CD8-positive, alpha-beta memory T cell (primary cell): ENCODE measurements around the gene SYNGR4. TPM values are rescaled to one million over a fixed set of nuclear protein-coding genes. Genes with fewer than 3 reads are reported as not detected.
"Not testable (repeated sequence)": the region's sequence is repeated elsewhere in the genome, so short reads cannot be mapped to it uniquely, and the experiment has no call there.

Experiments
- CTCF ChIA-PET: fragments of 350-600 bp; sonication (Branson Sonifier 250); formaldehyde crosslinking; loops from one replicate; lab custom pipeline; 2021; ENCODE audit warnings: antibody characterized with exemption; lab: Charles Lee
- POLR2A ChIA-PET: fragments of 350-600 bp; sonication (Branson Sonifier 250); formaldehyde crosslinking; loops from one replicate; lab custom pipeline; 2021; ENCODE audit warnings: antibody characterized with exemption; lab: Charles Lee
- DNase-seq, 5 donors: peaks; one replicate each; pipeline versions ENCODE4 v3.0.0 to v3.0.0-alpha.2; 2020 to 2022; ENCODE audit warnings: mixed read lengths in 1 of 5
- H3K27ac ChIP-seq: one replicate; pipeline ENCODE4 v1.7.0; 2013; ENCODE audit warnings: low read depth, mild to moderate bottlenecking, low read length, moderate library complexity
- H3K27me3 ChIP-seq: 2 replicates; pipeline ENCODE4 v1.7.0; 2013; ENCODE audit warnings: low read length, mild to moderate bottlenecking; ENCODE audit not compliant: insufficient read depth, poor library complexity, severe bottlenecking
- H3K36me3 ChIP-seq: 2 replicates; pipeline ENCODE4 v1.7.0; 2013; ENCODE audit warnings: mild to moderate bottlenecking, low read length, moderate library complexity; ENCODE audit not compliant: insufficient read depth
- H3K4me1 ChIP-seq: 2 replicates; pipeline ENCODE4 v1.7.0; 2013; ENCODE audit warnings: mild to moderate bottlenecking, low read length, moderate library complexity; ENCODE audit not compliant: insufficient read depth
- H3K4me3 ChIP-seq: 2 replicates; pipeline ENCODE4 v1.7.0; 2013; ENCODE audit warnings: mild to moderate bottlenecking, low read length
- H3K9me3 ChIP-seq: 2 replicates; pipeline ENCODE4 v1.7.0; 2013; ENCODE audit warnings: mild to moderate bottlenecking, low read length
- H3K27ac Mint-ChIP-seq, 8 donors: one replicate each; pipeline ENCODE4 v1.8.0; 2020 to 2021; ENCODE audit warnings: mixed read lengths in 8 of 8, mild to moderate bottlenecking in 6 of 8, inconsistent platforms in 3 of 8, moderate library complexity in 3 of 8
- H3K27me3 Mint-ChIP-seq, 2 donors: one replicate each; pipeline ENCODE4 v1.8.0; 2020 to 2021; ENCODE audit warnings: mixed read lengths in 2 of 2, mild to moderate bottlenecking in 1 of 2, moderate library complexity in 1 of 2
- H3K36me3 Mint-ChIP-seq, 3 donors: one replicate each; pipeline ENCODE4 v1.8.0; 2020 to 2021; ENCODE audit warnings: mixed read lengths in 3 of 3, inconsistent platforms in 1 of 3, mild to moderate bottlenecking in 1 of 3
- H3K4me1 Mint-ChIP-seq, 3 donors: one replicate each; pipeline ENCODE4 v1.8.0; 2020 to 2021; ENCODE audit warnings: mixed read lengths in 3 of 3, inconsistent platforms in 1 of 3, mild to moderate bottlenecking in 1 of 3
- H3K4me3 Mint-ChIP-seq, 7 donors: one replicate each; pipeline ENCODE4 v1.8.0; 2020 to 2021; ENCODE audit warnings: mixed read lengths in 7 of 7, mild to moderate bottlenecking in 6 of 7, moderate library complexity in 4 of 7, inconsistent platforms in 2 of 7
- H3K9me3 Mint-ChIP-seq, 5 donors: one replicate each; pipeline ENCODE4 v1.8.0; 2020 to 2022; ENCODE audit warnings: mixed read lengths in 5 of 5, mild to moderate bottlenecking in 3 of 5, moderate library complexity in 2 of 5, inconsistent platforms in 1 of 5
- polyA plus RNA-seq: library from polyadenylated mRNA; unstranded; fragments of 300-500 nt; fragmentation: Illumina TruSeq; gene quantifications from one replicate; pipeline ENCODE4 v1.2.3, GENCODE V29; 2021
- total RNA-seq, 2 experiments: library from RNA; stranded (reverse); gene quantifications; one replicate each; pipeline ENCODE4 v1.2.3, GENCODE V29; 2021

Gene SYNGR4
- total and polyA plus RNA-seq, 3 experiments from 2014 or later = not detected

DNA sequence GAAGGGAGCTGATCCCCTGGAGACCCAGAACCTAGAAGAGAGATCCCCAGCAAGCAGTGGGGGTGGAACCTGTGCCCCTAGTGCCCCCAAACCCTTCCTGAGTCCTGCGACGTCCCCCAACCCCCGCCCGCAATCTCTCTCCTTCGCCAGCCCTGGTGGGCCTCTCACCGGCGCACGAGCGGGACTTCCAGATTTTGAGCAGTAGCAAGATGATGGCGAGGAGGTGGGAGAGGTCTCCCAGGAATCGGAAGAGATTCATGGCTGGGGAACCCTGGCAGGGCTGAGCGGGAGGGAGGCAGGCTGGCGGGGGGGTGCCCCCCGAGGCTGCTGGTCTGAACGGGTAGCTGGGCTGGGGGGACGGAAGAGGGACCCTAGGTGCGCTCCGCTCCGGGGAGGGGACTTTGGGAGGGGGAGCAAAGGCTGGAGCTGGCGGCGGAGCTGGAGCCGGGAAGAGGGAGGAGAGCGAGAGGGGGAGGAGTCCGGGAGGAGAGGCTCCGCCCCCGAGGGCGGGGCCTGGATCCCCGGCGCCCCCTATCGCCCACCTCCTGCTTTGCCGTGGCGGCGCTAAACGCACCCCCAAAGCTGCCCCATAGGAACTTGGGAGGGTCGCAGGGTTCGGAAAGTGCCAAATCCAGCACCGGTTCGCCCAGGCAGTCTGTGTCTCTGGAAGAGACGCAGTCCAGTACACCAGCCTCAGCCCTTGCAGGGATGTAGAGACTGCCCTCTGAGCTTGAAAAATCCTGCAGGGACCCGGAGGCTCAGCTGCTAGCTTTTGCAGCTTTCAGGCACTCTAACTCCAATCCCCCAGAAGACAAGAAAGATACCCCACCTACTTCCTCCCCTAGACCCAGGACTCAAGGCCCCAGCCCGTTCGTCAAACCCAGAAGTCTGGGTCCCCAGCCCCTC is 27.2 kb downstream of the SYNGR4 start, which contains the start of gene KDELR1:
Gene KDELR1, minus strand, starts transcription at position 452 of the 906 bp plus-strand sequence. Its CDS starts 193 bp downstream, at position 259.
- peaks cover 16% of the 10 kb centered on the region for H3K36me3 ChIP-seq
- peaks cover 0 to 34% (median 6%) of the 10 kb centered on the region in 3 donors for H3K36me3 Mint-ChIP-seq
- peaks cover 34% of the 10 kb centered on the region for H3K4me1 ChIP-seq
- H3K27ac ChIP-seq = peak within 1 kb of the TSS; percentile 88
- peak; percentile 64 to 80 (median 71) for DNase-seq
- CTCF ChIA-PET = interaction anchor here (0.6 to 2.4 kb wide), 25 partner anchors 8 to 226 kb away, joined by 3 to 21 read pairs (median 4); partner anchors contain the start of genes SYNGR4 and TMEM143
- H3K27ac Mint-ChIP-seq = peak within 1 kb of the TSS; percentile 82 to 97 (median 94)
- H3K4me3 ChIP-seq = peak within 1 kb of the TSS; percentile 93
- peaks cover 0 to 2% (median 0%) of the 10 kb centered on the region in 5 donors for H3K9me3 Mint-ChIP-seq
- no peaks in the 10 kb centered on the region for H3K9me3 ChIP-seq
- H3K4me3 Mint-ChIP-seq = peak within 1 kb of the TSS; percentile 91 to 98 (median 92)
- peaks cover 26 to 56% (median 32%) of the 10 kb centered on the region in 3 donors for H3K4me1 Mint-ChIP-seq
- POLR2A ChIA-PET = interaction anchor here (0.7 to 1.2 kb wide), 4 partner anchors 23 to 70 kb away, joined by 3 to 8 read pairs (median 4); partner anchors contain the start of genes SYNGR4 and TMEM143
- peaks cover 22 to 24% of the 10 kb centered on the region in 2 donors for H3K27me3 Mint-ChIP-seq
- H3K27me3 ChIP-seq = peaks cover 26% of the 10 kb centered on the region

- Histone ChIP-seq H3K27ac (peak overlapping the region; percentile 88), H3K4me1 (peaks cover 38% of the 10 kb centered on the region), H3K27me3 (peaks cover 29% of the 10 kb centered on the region), H3K36me3 (peaks cover 15% of the 10 kb centered on the region)
- CTCF ChIA-PET = interaction anchor here (0.6 to 2.4 kb wide), 20 partner anchors 8 to 225 kb away, joined by 3 to 21 read pairs (median 4); partner anchors contain the start of genes SYNGR4 and TMEM143
- Mint-ChIP-seq H3K36me3 (peaks cover 0 to 31% (median 5%) of the 10 kb centered on the region in 3 donors), H3K27ac (peak overlapping the region in 4 of 8 donors; percentile 29 to 92 (median 84)), H3K4me1 (peaks cover 26 to 56% (median 32%) of the 10 kb centered on the region in 3 donors), H3K4me3 (peak overlapping the region in 6 of 7 donors; percentile 91 to 98 (median 92)), H3K27me3 (peaks cover 22 to 25% of the 10 kb centered on the region in 2 donors)
- not testable (repeated sequence) for DNase-seq, H3K4me3 ChIP-seq, H3K9me3 Mint-ChIP-seq, H3K9me3 ChIP-seq
- POLR2A ChIA-PET = interaction anchor here (1.0 to 1.2 kb wide), 3 partner anchors 23 to 70 kb away, joined by 3 to 8 read pairs (median 4); partner anchors contain the start of genes SYNGR4 and TMEM143
These were observed 27.8 kb downstream of the SYNGR4 start for GRCh38 chr19:48392006-48392344.

DNA sequence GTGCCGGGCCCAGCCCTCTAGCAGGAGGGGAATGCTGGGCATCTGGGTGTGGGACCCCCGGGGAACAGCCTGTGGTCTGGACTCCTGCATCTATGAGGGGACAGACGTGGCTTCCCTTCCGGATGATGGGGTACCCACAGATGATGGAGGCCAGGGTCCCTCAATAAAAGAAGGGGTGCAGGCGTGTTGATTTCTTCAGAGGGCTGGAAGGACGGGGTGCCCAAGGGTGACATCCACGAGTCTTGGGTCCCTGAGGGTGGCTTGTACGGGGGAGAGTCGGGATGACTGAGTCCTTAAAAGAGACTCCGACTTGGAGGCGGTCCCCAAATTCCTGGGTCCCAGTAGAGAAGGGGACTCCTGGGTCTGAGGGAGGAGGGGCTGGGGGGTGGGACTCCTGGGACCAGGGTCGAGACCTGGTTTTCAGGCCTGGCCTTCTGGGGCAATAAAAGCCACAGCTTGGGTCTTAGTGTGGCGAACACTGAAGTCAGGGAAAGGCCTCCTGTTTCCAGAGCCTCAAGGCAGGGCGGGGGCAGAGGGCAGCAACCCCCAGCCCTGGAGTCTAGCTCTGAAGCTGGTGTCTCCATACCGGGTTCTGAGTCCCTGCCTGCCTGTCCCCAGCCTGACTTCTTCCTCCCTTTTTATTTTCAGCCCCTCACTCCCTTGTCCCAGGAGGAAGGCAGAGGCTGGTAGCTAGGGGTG is 28.8 kb downstream of the SYNGR4 start:
- Histone ChIP-seq H3K36me3 (peaks cover 5% of the 10 kb centered on the region), H3K4me3 (no peak overlapping the region), H3K4me1 (peaks cover 48% of the 10 kb centered on the region), H3K27ac (no peak overlapping the region), H3K27me3 (peaks cover 29% of the 10 kb centered on the region), H3K9me3 (no peaks in the 10 kb centered on the region)
- H3K4me1 Mint-ChIP-seq = peaks cover 35 to 66% (median 41%) of the 10 kb centered on the region in 3 donors
- ChIA-PET POLR2A (no interaction called here), CTCF (interaction anchor here (1.5 kb wide), 1 partner anchor 191 kb away, joined by 3 read pairs; no protein-coding TSS in a partner anchor)
- H3K9me3 Mint-ChIP-seq = peaks cover 0 to 2% (median 0%) of the 10 kb centered on the region in 5 donors
- DNase-seq = no peak
- peak overlapping the region in 2 of 8 donors; percentile 24 to 72 for H3K27ac Mint-ChIP-seq
- peak overlapping the region in 5 of 7 donors; percentile 29 to 84 (median 66) for H3K4me3 Mint-ChIP-seq
- H3K27me3 Mint-ChIP-seq = peaks cover 28 to 31% of the 10 kb centered on the region in 2 donors
- peaks cover 0 to 22% (median 4%) of the 10 kb centered on the region in 3 donors for H3K36me3 Mint-ChIP-seq

GRCh38 chr19:48393559-48394330 is 29.6 kb downstream of the SYNGR4 start, which contains the start of gene GRIN2D:
Gene GRIN2D, plus strand, starts transcription at chr19:48393668. Its CDS starts 4,725 bp downstream, at chr19:48398393.
- Mint-ChIP-seq H3K9me3 (peaks cover 0 to 2% (median 0%) of the 10 kb centered on the region in 5 donors), H3K27me3 (peaks cover 28 to 31% of the 10 kb centered on the region in 2 donors), H3K36me3 (peaks cover 0 to 14% (median 0%) of the 10 kb centered on the region in 3 donors), H3K27ac (peak within 1 kb of the TSS in 6 of 8 donors; percentile 33 to 80 (median 60)), H3K4me1 (peaks cover 32 to 65% (median 38%) of the 10 kb centered on the region in 3 donors), H3K4me3 (peak within 1 kb of the TSS; percentile 41 to 90 (median 66))
- CTCF ChIA-PET = interaction anchor here (1.5 kb wide), 1 partner anchor 191 kb away, joined by 3 read pairs; no protein-coding TSS in a partner anchor
- no peak within 1 kb of the TSS for H3K27ac ChIP-seq
- POLR2A ChIA-PET = interaction anchor here (0.6 kb wide), 1 partner anchor 17 kb away, joined by 3 read pairs; no protein-coding TSS in a partner anchor
- DNase-seq = peak in 3 of 5 donors; percentile 16 to 59 (median 38)
- no peaks in the 10 kb centered on the region for H3K9me3 ChIP-seq
- H3K36me3 ChIP-seq = no peaks in the 10 kb centered on the region
- peaks cover 29% of the 10 kb centered on the region for H3K27me3 ChIP-seq
- H3K4me1 ChIP-seq = peaks cover 50% of the 10 kb centered on the region
- H3K4me3 ChIP-seq = no peak within 1 kb of the TSS

DNA sequence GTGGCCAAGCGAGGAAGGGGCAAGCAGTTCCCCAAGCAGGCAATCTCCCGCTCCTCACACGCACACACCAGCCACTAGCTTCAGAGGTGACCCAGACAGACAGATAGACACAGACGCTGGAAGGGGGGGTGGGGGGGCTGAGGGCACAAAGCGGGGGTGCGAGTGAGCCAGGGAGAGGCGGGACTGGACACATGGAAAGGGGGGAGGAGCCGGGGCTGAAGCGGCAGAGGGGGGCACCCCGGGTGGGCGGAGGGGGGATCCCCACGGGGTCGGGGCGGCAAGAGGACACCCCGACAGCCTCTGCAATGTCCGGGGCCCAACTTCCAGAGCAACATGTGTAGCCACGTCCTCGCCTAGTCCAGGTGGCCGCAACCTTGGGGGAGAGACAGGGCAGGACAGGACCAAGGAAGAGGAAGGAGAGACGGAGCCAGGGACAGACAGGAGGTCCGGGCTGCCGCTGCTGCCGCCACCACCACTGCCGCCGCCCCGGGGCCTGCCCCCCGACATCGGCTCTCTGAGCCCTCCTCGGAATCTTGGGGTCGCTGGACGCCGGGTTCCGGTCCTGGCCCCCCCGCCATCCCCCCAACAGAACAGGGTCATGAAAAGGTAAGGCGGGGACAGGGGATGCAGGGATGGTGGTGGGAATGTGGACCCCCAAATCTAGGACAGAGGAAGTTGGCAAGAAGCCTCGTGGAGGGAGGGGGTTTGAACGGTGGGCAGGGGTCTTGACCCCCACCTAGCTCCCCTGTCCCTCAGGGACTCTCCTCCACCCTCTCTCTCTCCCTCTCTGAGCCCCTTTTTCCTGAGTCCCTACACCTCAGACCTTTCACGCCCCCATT is 30.4 kb downstream of the SYNGR4 start:
- Histone ChIP-seq H3K4me1 (peaks cover 50% of the 10 kb centered on the region), H3K9me3 (no peaks in the 10 kb centered on the region), H3K27ac (no peak overlapping the region), H3K27me3 (peaks cover 29% of the 10 kb centered on the region), H3K36me3 (no peaks in the 10 kb centered on the region), H3K4me3 (no peak overlapping the region)
- DNase-seq = no peak
- Mint-ChIP-seq H3K27me3 (peaks cover 28 to 33% of the 10 kb centered on the region in 2 donors), H3K27ac (peak overlapping the region in 4 of 8 donors; percentile 23 to 80 (median 59)), H3K4me3 (peak overlapping the region; percentile 33 to 90 (median 63)), H3K36me3 (peaks cover 0 to 8% (median 0%) of the 10 kb centered on the region in 3 donors), H3K4me1 (peaks cover 32 to 64% (median 35%) of the 10 kb centered on the region in 3 donors), H3K9me3 (peaks cover 0 to 2% (median 0%) of the 10 kb centered on the region in 5 donors)
- ChIA-PET POLR2A (interaction anchor here (0.6 to 0.8 kb wide), 2 partner anchors 16 to 61 kb away, joined by 3 to 5 read pairs; partner anchors contain the start of gene KCNJ14), CTCF (interaction anchor here (0.7 to 1.5 kb wide), 2 partner anchors 190 to 1814 kb away, joined by 3 to 4 read pairs; no protein-coding TSS in a partner anchor)

DNA sequence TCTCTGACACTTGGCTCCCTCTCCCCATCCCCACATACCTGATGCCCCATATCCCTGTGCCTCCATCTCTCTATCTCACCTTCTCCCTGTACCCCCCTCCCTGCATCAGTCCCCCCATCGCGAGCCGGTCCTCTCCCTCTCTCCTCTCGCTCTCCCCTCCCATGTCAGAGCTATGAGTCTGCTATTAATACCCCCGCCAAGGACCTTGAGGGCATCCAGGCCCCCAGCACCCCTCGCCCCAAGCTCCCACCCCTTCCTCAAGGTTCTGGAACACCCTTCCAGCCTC is 30.9 kb downstream of the SYNGR4 start:
- H3K27me3 ChIP-seq = peaks cover 29% of the 10 kb centered on the region
- H3K9me3 ChIP-seq = no peaks in the 10 kb centered on the region
- H3K9me3 Mint-ChIP-seq = peaks cover 0 to 2% (median 0%) of the 10 kb centered on the region in 5 donors
- no peak overlapping the region for H3K4me3 ChIP-seq
- H3K27ac Mint-ChIP-seq = peak overlapping the region in 2 of 8 donors; percentile 23 to 32
- H3K36me3 ChIP-seq = no peaks in the 10 kb centered on the region
- no peak for DNase-seq
- H3K4me1 ChIP-seq = peaks cover 49% of the 10 kb centered on the region
- H3K36me3 Mint-ChIP-seq = peaks cover 0 to 8% (median 0%) of the 10 kb centered on the region in 3 donors
- CTCF ChIA-PET = interaction anchor here (0.7 kb wide), 1 partner anchor 1815 kb away, joined by 4 read pairs; no protein-coding TSS in a partner anchor
- POLR2A ChIA-PET = interaction anchor here (0.6 to 0.8 kb wide), 2 partner anchors 60 to 75 kb away, joined by 3 to 5 read pairs; partner anchors contain the start of gene KCNJ14
- H3K4me3 Mint-ChIP-seq = peak overlapping the region in 4 of 7 donors; percentile 23 to 65 (median 50)
- H3K4me1 Mint-ChIP-seq = peaks cover 32 to 66% (median 37%) of the 10 kb centered on the region in 3 donors
- no peak overlapping the region for H3K27ac ChIP-seq
- H3K27me3 Mint-ChIP-seq = peaks cover 28 to 33% of the 10 kb centered on the region in 2 donors
